Kasumi-1 (cell line): ENCODE results near the gene SGSH.

ENCODE experiments used
- DNase-seq, 2 experiments: peaks; one replicate each; lab custom pipeline; 2025; lab: John Stamatoyannopoulos, UW

SGSH gene

GRCh38 chr17:80227156-80227555 is 7.0 kb upstream of the SGSH start:
- no peak for DNase-seq

GRCh38 chr17:80225230-80225629 is 5.1 kb upstream of the SGSH start:
- DNase-seq, result no peak

- DNase-seq, result no peak
Measured at GRCh38 chr17:80224683-80225082, 4.5 kb upstream of the SGSH start.

- no peak for DNase-seq
Measured at GRCh38 chr17:80223838-80224497, 3.8 kb upstream of the SGSH start.

GRCh38 chr17:80223142-80223815 is 3.1 kb upstream of the SGSH start:
- DNase-seq, result no peak

- DNase-seq, result no peak
Measured at GRCh38 chr17:80222376-80223141, 2.4 kb upstream of the SGSH start.

GRCh38 chr17:80221351-80222105 is 1.4 kb upstream of the SGSH start:
- no peak for DNase-seq

- no peak for DNase-seq
Measured at GRCh38 chr17:80220736-80221215, 643 bp upstream of the SGSH start.

GRCh38 chr17:80219763-80220053 is 425 bp downstream of the SGSH start:
- no peak for DNase-seq

GRCh38 chr17:80219013-80219762 is 945 bp downstream of the SGSH start:
- DNase-seq, result peak; percentile 98

- DNase-seq, result no peak
Measured at GRCh38 chr17:80218391-80218790, 1.7 kb downstream of the SGSH start.

- no peak for DNase-seq
Measured at GRCh38 chr17:80217703-80218362, 2.3 kb downstream of the SGSH start.

- no peak for DNase-seq
Measured at GRCh38 chr17:80216473-80217456, 3.4 kb downstream of the SGSH start.

GRCh38 chr17:80214878-80215210 is 5.3 kb downstream of the SGSH start:
- DNase-seq, result no peak

GRCh38 chr17:80214012-80214877 is 5.9 kb downstream of the SGSH start:
- no peak for DNase-seq

- no peak for DNase-seq
Measured at GRCh38 chr17:80213643-80213975, 6.5 kb downstream of the SGSH start.

- peak in 1 of 2 experiments; percentile 9 for DNase-seq
Measured at GRCh38 chr17:80212962-80213642, 7.0 kb downstream of the SGSH start.

- no peak for DNase-seq
Measured at GRCh38 chr17:80212511-80212910, 7.6 kb downstream of the SGSH start.

- no peak for DNase-seq
Measured at GRCh38 chr17:80212109-80212508, 8.0 kb downstream of the SGSH start.
